ENCODE measurements around the gene GAL. TPM values are rescaled to one million over a fixed set of nuclear protein-coding genes. Genes with fewer than 3 reads are reported as not detected.

Gene GAL
- total RNA-seq, 1 experiment from 2014 or later, result 65.2 TPM

- Histone ChIP-seq H3K4ac (ENCODE audit: low read depth, low read length) (no peak overlapping the region), H3K79me2 (ENCODE audit: insufficient read depth, low read length) (no peaks in the 10 kb centered on the region), H3K79me1 (ENCODE audit: insufficient read depth, low read depth, low read length, poor library complexity, severe bottlenecking) (no peaks in the 10 kb centered on the region), H3T11ph (ENCODE audit: low read length) (no peak overlapping the region), H2BK15ac (ENCODE audit: low read depth, low read length) (no peak overlapping the region), H3K4me2 (ENCODE audit: insufficient read depth, insufficient read length, low read length) (no peak overlapping the region), H3K27ac (ENCODE audit: insufficient read length, low read depth, low read length) (no peak overlapping the region), H2BK20ac (ENCODE audit: low read depth, low read length, poor library complexity, severe bottlenecking) (no peak overlapping the region), H2BK120ac (ENCODE audit: low read depth, low read length, poor library complexity, severe bottlenecking) (no peak overlapping the region), H2AFZ (ENCODE audit: low read length) (no peak overlapping the region), H3K9ac (ENCODE audit: extremely low read depth, insufficient read length, low read length) (no peak overlapping the region), H2AK5ac (ENCODE audit: insufficient read length, low read length) (no peak overlapping the region), H3K18ac (ENCODE audit: insufficient read length, low read depth, low read length) (no peak overlapping the region), H2BK5ac (ENCODE audit: insufficient read length, low read length) (no peak overlapping the region), H4K8ac (replicated peaks; ENCODE audit: insufficient read length, low read depth, low read length) (no peak overlapping the region), H3K56ac (ENCODE audit: insufficient read length, low read depth, low read length) (no peak overlapping the region), H3K23ac (ENCODE audit: insufficient read length, low read depth, low read length) (no peak overlapping the region), H3K4me1 (ENCODE audit: insufficient read depth, low read length) (no peaks in the 10 kb centered on the region), H3K14ac (ENCODE audit: insufficient read depth, low read length) (no peak overlapping the region), H4K5ac (ENCODE audit: insufficient read length, low read depth, low read length) (no peak overlapping the region), H3K9me3 (ENCODE audit: control insufficient read depth, low read depth, low read length) (peaks cover 8% of the 10 kb centered on the region), H3K23me2 (ENCODE audit: insufficient read length, low read depth, low read length, poor library complexity, severe bottlenecking) (no peaks in the 10 kb centered on the region), H3K27me3 (ENCODE audit: insufficient read depth, low read length) (no peaks in the 10 kb centered on the region), H4K91ac (ENCODE audit: insufficient read length, low read depth, low read length) (no peak overlapping the region), H4K20me1 (ENCODE audit: control insufficient read depth, insufficient read depth, insufficient read length) (no peaks in the 10 kb centered on the region), H2BK12ac (ENCODE audit: insufficient read length, low read depth, low read length) (no peak overlapping the region)
- H3K4me1 Mint-ChIP-seq, result 0 out of 4 replicates have a peak, but pooled peaks cover 0 to 2% of the 10 kb centered on the region in 2 experiments
- TF ChIP-seq CTCF (conservative IDR thresholded peaks at IDR 0.05), result no peak
- H3K36me3 Mint-ChIP-seq (ENCODE audit: insufficient read depth in 1 of 3, low read depth in 3 of 3), result peaks cover 0 to 11% (median 6%) of the 10 kb centered on the region in 3 experiments; a peak in 4 of 7 replicates
- H3K27ac Mint-ChIP-seq, result no peak overlapping the region
- no peak for DNase-seq
- peaks cover 2% of the 10 kb centered on the region; the same call in 1 of the 2 replicates for H3K27me3 Mint-ChIP-seq (ENCODE audit: low read depth)
- WGBS (ENCODE audit: extremely low coverage, insufficient read length, low lambda C conversion rate), result no CpG with 5 or more reads among the region's 14 CpGs
- H3K9me3 Mint-ChIP-seq, result peaks cover 15 to 22% of the 10 kb centered on the region in 2 experiments
- H3K4me3 Mint-ChIP-seq, result no peak overlapping the region
Observed at GRCh38 chr11:68650801-68651200, 33.5 kb upstream of the GAL start.
